HepG2 (cell line): ENCODE measurements around the gene MLST8. TPM values are rescaled to one million over a fixed set of nuclear protein-coding genes. Genes with fewer than 3 reads are reported as not detected.

Source experiments
- CBX5 ChIP-seq: sonication (generic); formaldehyde crosslinking; IDR thresholded peaks from 2 replicates; pipeline ENCODE4 v1.4.0; 2020; ENCODE audit warnings: missing genetic modification reagents, borderline replicate concordance
- CSRNP2 ChIP-seq: sonication (generic); formaldehyde crosslinking; conservative IDR thresholded peaks from 2 replicates; pipeline ENCODE4 v1.8.0; 2022; ENCODE audit warnings: low read depth, missing genetic modification reagents
- E2F2 ChIP-seq: sonication (generic); formaldehyde crosslinking; IDR thresholded peaks from 2 replicates; pipeline ENCODE4 v1.4.0; 2020; ENCODE audit warnings: missing genetic modification reagents, borderline replicate concordance
- GLI4 ChIP-seq: sonication (generic); formaldehyde crosslinking; IDR thresholded peaks from 2 replicates; pipeline ENCODE4 v1.5.1; 2020; ENCODE audit warnings: missing genetic modification reagents, mild to moderate bottlenecking, moderate library complexity, borderline replicate concordance
- HES4 ChIP-seq: sonication (generic); formaldehyde crosslinking; IDR thresholded peaks from 2 replicates; pipeline ENCODE4 v1.9.0; 2021; ENCODE audit warnings: mild to moderate bottlenecking, missing genetic modification reagents, borderline replicate concordance
- HIVEP1 ChIP-seq: sonication (generic); formaldehyde crosslinking; IDR thresholded peaks from 2 replicates; pipeline ENCODE4 v1.4.0; 2020; ENCODE audit warnings: mild to moderate bottlenecking, missing genetic modification reagents
- HNRNPL ChIP-seq: fragments of 200-400 bp; formaldehyde crosslinking; IDR thresholded peaks from 2 replicates; pipeline ENCODE4 v1.6.1; 2017; ENCODE audit warnings: mild to moderate bottlenecking, low read depth, low read length
- HOXD1 ChIP-seq: sonication (generic); formaldehyde crosslinking; IDR thresholded peaks from 2 replicates; pipeline ENCODE4 v1.5.0; 2020; ENCODE audit warnings: missing genetic modification reagents
- NFIC ChIP-seq: IDR thresholded peaks from 2 replicates; pipeline ENCODE4 v1.6.1; 2012; ENCODE audit warnings: mild to moderate bottlenecking, low read length, inconsistent platforms
- NFKB2 ChIP-seq: sonication (generic); formaldehyde crosslinking; IDR thresholded peaks from 2 replicates; pipeline ENCODE4 v1.4.0; 2020; ENCODE audit warnings: missing genetic modification reagents, borderline replicate concordance
- PHB2 ChIP-seq: fragments of 450-650 bp; IDR thresholded peaks from 2 replicates; pipeline ENCODE4 v1.6.1; 2018; ENCODE audit not compliant: partially characterized antibody
- POLR2AphosphoS5 ChIP-seq: IDR thresholded peaks from 2 replicates; pipeline ENCODE4 v1.6.1; 2012; ENCODE audit warnings: low read depth, low read length
- REST ChIP-seq, 2 experiments: IDR thresholded peaks; 2 replicates each; pipeline ENCODE4 v1.6.1; 2011 to 2012; ENCODE audit warnings: low read length in 2 of 2, borderline replicate concordance in 1 of 2, low read depth in 1 of 2, mild to moderate bottlenecking in 1 of 2, moderate library complexity in 1 of 2
- RNF219 ChIP-seq: sonication (generic); formaldehyde crosslinking; IDR thresholded peaks from 2 replicates; pipeline ENCODE4 v1.5.0; 2020; ENCODE audit warnings: mild to moderate bottlenecking, missing genetic modification reagents
- TBX3 ChIP-seq: fragments of 450-650 bp; IDR thresholded peaks from 2 replicates; pipeline ENCODE4 v1.6.1; 2017; ENCODE audit warnings: antibody characterized with exemption, mild to moderate bottlenecking, inconsistent platforms, borderline replicate concordance
- WIZ ChIP-seq: sonication (generic); formaldehyde crosslinking; IDR thresholded peaks from 2 replicates; pipeline ENCODE4 v1.5.1; 2020; ENCODE audit warnings: mild to moderate bottlenecking, missing genetic modification reagents
- ZMAT3 ChIP-seq: sonication (generic); formaldehyde crosslinking; conservative IDR thresholded peaks from 2 replicates; pipeline ENCODE4 v1.7.0; 2021; ENCODE audit warnings: missing genetic modification reagents
- ZNF350 ChIP-seq: sonication (generic); formaldehyde crosslinking; IDR thresholded peaks from 2 replicates; pipeline ENCODE4 v1.4.0; 2020; ENCODE audit warnings: mild to moderate bottlenecking, low read depth, missing genetic modification reagents, borderline replicate concordance
- ZNF383 ChIP-seq: sonication (generic); formaldehyde crosslinking; IDR thresholded peaks from 2 replicates; pipeline ENCODE4 v1.4.0; 2020; ENCODE audit warnings: missing genetic modification reagents, mild to moderate bottlenecking, borderline replicate concordance
- ZNF556 ChIP-seq: sonication (generic); formaldehyde crosslinking; IDR thresholded peaks from 2 replicates; pipeline ENCODE4 v1.4.0; 2020; ENCODE audit warnings: mild to moderate bottlenecking, missing genetic modification reagents, borderline replicate concordance
- polyA plus RNA-seq, 8 experiments: library from polyadenylated mRNA; depleted of rRNA in 3 of 8; stranded (reverse) in 7 of 8; unstranded in 1 of 8; fragments of >200 nt; fragmentation: Illumina TruSeq in 4 of 8; extraction: Trizol in 4 of 8; gene quantifications; 2 replicates each; pipeline versions ENCODE4 v1.2.1 to v1.2.3, GENCODE V29; 2011 to 2016; ENCODE audit warnings: low read depth in 4 of 8, missing spikeins in 1 of 8, mixed read lengths in 1 of 8; ENCODE audit not compliant: insufficient read depth in 1 of 8
- total RNA-seq, 5 experiments: library from RNA; depleted of rRNA; stranded (reverse); fragments of >200 nt; fragmentation: Illumina TruSeq; extraction: Trizol; gene quantifications; 2 replicates each; pipeline ENCODE4 v1.2.3, GENCODE V29; 2016; ENCODE audit warnings: low read depth in 1 of 5

MLST8 gene
- total and polyA plus RNA-seq, 2 of the 13 experiments (the other 11 are each of a cell fraction or from before 2014, with no cell fraction given) = 30.8 to 72.7 TPM

- TF ChIP-seq E2F2 (CRISPR knock-in tag) = no peak
- TF ChIP-seq GLI4 (CRISPR knock-in tag) = peak; percentile 26; the same call in 1 of the 2 replicates
- 0 out of 2 replicates have a peak, but pooled peaks have one; percentile 26 for TF ChIP-seq CSRNP2 (CRISPR knock-in tag)
- TF ChIP-seq REST (IDR thresholded peaks at IDR 0.05; ENCODE audit: borderline replicate concordance in 1 of 2, low read depth in 1 of 2, low read length in 2 of 2) = peak in 1 of 2 experiments; percentile 42; a peak in 1 of 4 replicates
- peak; percentile 52; the same call in 1 of the 2 replicates for TF ChIP-seq HES4 (CRISPR knock-in tag)
- 0 out of 2 replicates have a peak, but pooled peaks have one; percentile 68 for TF ChIP-seq CBX5 (CRISPR knock-in tag)
- peak; percentile 89; the same call in 1 of the 2 replicates for TF ChIP-seq ZNF556 (CRISPR knock-in tag)
- peak; percentile 93 for TF ChIP-seq POLR2AphosphoS5
- TF ChIP-seq HOXD1 (CRISPR knock-in tag) = 0 out of 2 replicates have a peak, but pooled peaks have one; percentile 44
- TF ChIP-seq HNRNPL = peak; percentile 84
- TF ChIP-seq ZNF350 (CRISPR knock-in tag) = peak; percentile 94
- TF ChIP-seq NFKB2 (CRISPR knock-in tag) = 0 out of 2 replicates have a peak, but pooled peaks have one; percentile 29
- TF ChIP-seq TBX3 = no peak
- peak; percentile 93 for TF ChIP-seq HIVEP1 (CRISPR knock-in tag)
- TF ChIP-seq NFIC = no peak
- no peak for TF ChIP-seq PHB2
- no peak for TF ChIP-seq ZNF383
- TF ChIP-seq ZMAT3 (CRISPR knock-in tag) = peak; percentile 72
- TF ChIP-seq WIZ (CRISPR knock-in tag) = peak; percentile 50; the same call in 1 of the 2 replicates
- TF ChIP-seq RNF219 (CRISPR knock-in tag) = no peak
These were observed 46.2 kb downstream of the MLST8 start, which contains the start of gene ECI1 (continued) for GRCh38 chr16:2251296-2252111.
